Measurements from ENCODE around the gene KIAA0232. TPM values are rescaled to one million over a fixed set of nuclear protein-coding genes. Genes with fewer than 3 reads are reported as not detected.

The KIAA0232 gene
- total and polyA plus RNA-seq, 10 of the 15 experiments (the other 5 are each of a cell fraction or from before 2014, with no cell fraction given), result 2.8 to 15.1 (median 10.8) TPM

DNA sequence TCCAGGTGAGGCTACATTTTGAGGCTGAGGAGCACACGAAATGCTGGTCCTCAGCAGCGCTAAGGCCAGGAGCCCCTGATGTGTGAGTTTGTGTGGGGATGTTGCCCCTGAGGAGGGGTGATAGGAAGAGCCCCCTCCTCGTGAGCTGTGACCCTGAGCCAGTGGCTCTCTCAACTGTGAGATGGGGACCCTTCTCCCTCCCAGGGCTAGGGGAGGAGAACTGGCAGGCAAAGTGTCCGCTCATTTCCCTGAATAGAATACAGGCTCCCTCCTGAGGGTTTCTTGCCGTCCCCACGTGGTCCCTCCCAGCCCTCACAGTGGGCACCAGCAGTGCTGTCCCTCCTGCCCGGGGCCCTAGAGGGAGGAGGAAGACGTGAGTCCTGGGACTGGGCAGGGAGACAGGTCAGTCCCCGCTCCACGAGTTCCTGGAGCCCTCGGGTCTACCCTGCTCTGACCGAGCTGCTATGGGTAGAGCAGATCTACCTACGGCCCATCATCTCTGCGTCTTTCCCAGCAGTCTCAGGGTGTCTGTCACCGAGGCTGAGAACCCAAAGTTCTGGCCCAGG lies 106.1 kb downstream of the KIAA0232 start:
- no peak for TF ChIP-seq SUZ12 (IDR thresholded peaks at IDR 0.05; ENCODE audit: unreplicated experiment)
- no peak for TF ChIP-seq CHD2 (IDR thresholded peaks at IDR 0.05; ENCODE audit: borderline replicate concordance, low read depth, low read length)
- no peak for TF ChIP-seq SREBF1 (IDR thresholded peaks at IDR 0.05; ENCODE audit: low read length)
- TF ChIP-seq CHD1 (IDR thresholded peaks at IDR 0.05; ENCODE audit: low read depth, low read length), result no peak
- TF ChIP-seq BCL11A (IDR thresholded peaks at IDR 0.05; ENCODE audit: low read depth, low read length), result no peak
- H3K36me3 ChIP-seq (ENCODE audit: control insufficient read depth in 2 of 2, insufficient read depth in 2 of 2, low read length in 1 of 2), result no peaks in the 10 kb centered on the region; a peak in 1 of 4 replicates
- no peak for FAIRE-seq
- ChIA-PET SMC1A (ENCODE audit: uncharacterized antibody, unreplicated experiment) (no interaction called here), RAD21 (ENCODE audit: unreplicated experiment) (no interaction called here), POLR2A (no interaction called here), CTCF (interaction anchor here (1.7 to 6.6 kb wide), 2 partner anchors 110 to 171 kb away, joined by 3 to 64 read pairs; partner anchors contain the start of gene BLOC1S4)
- WGBS (ENCODE audit: insufficient coverage, insufficient replicate concordance, low lambda C conversion rate, missing lambda C conversion rate), result 69% methylated on average over 12 of the region's 15 CpGs
- no peaks in the 10 kb centered on the region for H4K20me1 ChIP-seq (ENCODE audit: control insufficient read depth, insufficient read depth)
- in situ Hi-C loops (cut with MboI) (no loop called here), intact Hi-C loops (cut with micrococcal nuclease; ENCODE audit: unreplicated experiment) (no loop called here)
- DNase-seq (ENCODE audit: low read depth, low spot score), result no peak
- H3K4me3 ChIP-seq, result no peak overlapping the region
- H3K4me1 ChIP-seq (ENCODE audit: control insufficient read depth, insufficient read depth, low read length), result peaks cover 11% of the 10 kb centered on the region
- H2AFZ ChIP-seq (ENCODE audit: control insufficient read depth, low read depth, low read length), result no peak overlapping the region
- H3K27ac ChIP-seq (ENCODE audit: control insufficient read depth, insufficient read depth), result no peak overlapping the region
- H3K79me2 ChIP-seq (ENCODE audit: control insufficient read depth, insufficient read depth, low read length), result no peaks in the 10 kb centered on the region
- BruUV-seq (replicated peaks), result no TSS peak
- peaks cover 9% of the 10 kb centered on the region; the same call in 1 of the 3 replicates for H3K9me3 ChIP-seq (replicated peaks; ENCODE audit: control insufficient read depth, insufficient read depth, low read length)
- no peak overlapping the region for H3K4me2 ChIP-seq (ENCODE audit: control insufficient read depth, insufficient read depth)
- no peak for ATAC-seq
- no peaks in the 10 kb centered on the region for H3K27me3 ChIP-seq (replicated peaks in 1 of 2; ENCODE audit: control insufficient read depth in 2 of 2, insufficient read depth in 2 of 2, low read length in 1 of 2)
- no peak overlapping the region for H3K9ac ChIP-seq (ENCODE audit: control insufficient read depth, insufficient read depth, low read length)

- RAD21 ChIA-PET (ENCODE audit: unreplicated experiment), result no interaction called here
- ATAC-seq (no peak), FAIRE-seq (no peak), DNase-seq (ENCODE audit: low read depth, low spot score) (no peak)
- CTCF ChIA-PET, result interaction anchor here (0.6 to 6.6 kb wide), 2 partner anchors 9 to 171 kb away, joined by 3 to 64 read pairs; partner anchors contain the start of gene BLOC1S4
- Histone ChIP-seq H3K27ac (ENCODE audit: control insufficient read depth, insufficient read depth) (no peak overlapping the region), H3K9me3 (replicated peaks; ENCODE audit: control insufficient read depth, insufficient read depth, low read length) (peaks cover 9% of the 10 kb centered on the region; the same call in 1 of the 3 replicates), H3K9ac (ENCODE audit: control insufficient read depth, insufficient read depth, low read length) (no peak overlapping the region), H3K36me3 (ENCODE audit: control insufficient read depth in 2 of 2, insufficient read depth in 2 of 2, low read length in 1 of 2) (no peaks in the 10 kb centered on the region), H3K4me3 (no peak overlapping the region), H3K4me2 (ENCODE audit: control insufficient read depth, insufficient read depth) (no peak overlapping the region), H3K79me2 (ENCODE audit: control insufficient read depth, insufficient read depth, low read length) (no peaks in the 10 kb centered on the region), H4K20me1 (ENCODE audit: control insufficient read depth, insufficient read depth) (no peaks in the 10 kb centered on the region), H3K4me1 (ENCODE audit: control insufficient read depth, insufficient read depth, low read length) (peaks cover 11% of the 10 kb centered on the region), H3K27me3 (replicated peaks in 1 of 2; ENCODE audit: control insufficient read depth in 2 of 2, insufficient read depth in 2 of 2, low read length in 1 of 2) (no peaks in the 10 kb centered on the region), H2AFZ (ENCODE audit: control insufficient read depth, low read depth, low read length) (no peak overlapping the region)
- TF ChIP-seq TAF1 (IDR thresholded peaks at IDR 0.05; ENCODE audit: borderline replicate concordance, low read depth, low read length), result no peak
- TF ChIP-seq NR2C2 (IDR thresholded peaks at IDR 0.05; ENCODE audit: borderline replicate concordance, control insufficient read depth, insufficient read length, low read depth), result no peak
- TF ChIP-seq, protein P1, sequence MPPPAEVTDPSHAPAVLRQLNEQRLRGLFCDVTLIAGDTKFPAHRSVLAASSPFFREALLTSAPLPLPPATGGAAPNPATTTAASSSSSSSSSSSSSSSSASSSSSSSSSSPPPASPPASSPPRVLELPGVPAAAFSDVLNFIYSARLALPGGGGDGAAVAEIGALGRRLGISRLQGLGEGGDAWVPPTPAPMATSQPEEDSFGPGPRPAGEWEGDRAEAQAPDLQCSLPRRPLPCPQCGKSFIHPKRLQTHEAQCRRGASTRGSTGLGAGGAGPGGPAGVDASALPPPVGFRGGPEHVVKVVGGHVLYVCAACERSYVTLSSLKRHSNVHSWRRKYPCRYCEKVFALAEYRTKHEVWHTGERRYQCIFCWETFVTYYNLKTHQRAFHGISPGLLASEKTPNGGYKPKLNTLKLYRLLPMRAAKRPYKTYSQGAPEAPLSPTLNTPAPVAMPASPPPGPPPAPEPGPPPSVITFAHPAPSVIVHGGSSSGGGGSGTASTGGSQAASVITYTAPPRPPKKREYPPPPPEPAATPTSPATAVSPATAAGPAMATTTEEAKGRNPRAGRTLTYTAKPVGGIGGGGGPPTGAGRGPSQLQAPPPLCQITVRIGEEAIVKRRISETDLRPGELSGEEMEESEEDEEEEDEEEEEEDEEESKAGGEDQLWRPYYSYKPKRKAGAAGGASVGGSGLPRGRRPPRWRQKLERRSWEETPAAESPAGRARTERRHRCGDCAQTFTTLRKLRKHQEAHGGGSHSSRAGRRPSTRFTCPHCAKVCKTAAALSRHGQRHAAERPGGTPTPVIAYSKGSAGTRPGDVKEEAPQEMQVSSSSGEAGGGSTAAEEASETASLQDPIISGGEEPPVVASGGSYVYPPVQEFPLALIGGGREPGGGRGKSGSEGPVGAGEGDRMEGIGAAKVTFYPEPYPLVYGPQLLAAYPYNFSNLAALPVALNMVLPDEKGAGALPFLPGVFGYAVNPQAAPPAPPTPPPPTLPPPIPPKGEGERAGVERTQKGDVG (CRISPR knock-in tag; IDR thresholded peaks at IDR 0.05), result no peak
- TF ChIP-seq CREM (IDR thresholded peaks at IDR 0.05; ENCODE audit: low read depth), result no peak
- TF ChIP-seq NR2C1 (IDR thresholded peaks at IDR 0.05), result no peak
- TF ChIP-seq ZNF622 (IDR thresholded peaks at IDR 0.05), result no peak
- POLR2A ChIA-PET, result no interaction called here
- in situ Hi-C loops (cut with MboI), result no loop called here
- no TSS peak for BruUV-seq (replicated peaks)
- 90% methylated on average over 37 of the region's 37 CpGs for WGBS (ENCODE audit: insufficient coverage, insufficient replicate concordance, low lambda C conversion rate, missing lambda C conversion rate)
- SMC1A ChIA-PET (ENCODE audit: uncharacterized antibody, unreplicated experiment), result no interaction called here
- intact Hi-C loops (cut with micrococcal nuclease; ENCODE audit: unreplicated experiment), result no loop called here
Measured at GRCh38 chr4:6889101-6889735, 106.7 kb downstream of the KIAA0232 start.

Measured in GM12878 (cell line).